Adipose tissue (tissue), 3 donors: ENCODE results near the gene WDR35. TPM values are rescaled to one million over a fixed set of nuclear protein-coding genes. Genes with fewer than 3 reads are reported as not detected.

ENCODE experiments used
- H3K27ac ChIP-seq: one replicate; pipeline ENCODE4 v1.5.1; 2013; ENCODE audit warnings: low read depth, low read length
- WGBS, 3 donors: extraction: QIAGEN DNeasy Blood & Tissue Kit; methylation state at CpG; one replicate each; pipeline ENCODE4 v1.1.7; 2013; 5-methylcytosine and 5-hydroxymethylcytosine counted together
- polyA plus RNA-seq, 3 donors: library from polyadenylated mRNA; stranded (reverse); fragments of 200-250 nt; gene quantifications; one replicate each; pipeline ENCODE4 v1.2.3, GENCODE V29; 2013
- donor health status: healthy with polysubstance abuse.
- donor health status: Bipolar disorder and iron deficiency.
- donor health status: healthy.

The WDR35 gene
- polyA plus RNA-seq, 3 donors = 2.2 to 4.5 (median 2.9) TPM

DNA sequence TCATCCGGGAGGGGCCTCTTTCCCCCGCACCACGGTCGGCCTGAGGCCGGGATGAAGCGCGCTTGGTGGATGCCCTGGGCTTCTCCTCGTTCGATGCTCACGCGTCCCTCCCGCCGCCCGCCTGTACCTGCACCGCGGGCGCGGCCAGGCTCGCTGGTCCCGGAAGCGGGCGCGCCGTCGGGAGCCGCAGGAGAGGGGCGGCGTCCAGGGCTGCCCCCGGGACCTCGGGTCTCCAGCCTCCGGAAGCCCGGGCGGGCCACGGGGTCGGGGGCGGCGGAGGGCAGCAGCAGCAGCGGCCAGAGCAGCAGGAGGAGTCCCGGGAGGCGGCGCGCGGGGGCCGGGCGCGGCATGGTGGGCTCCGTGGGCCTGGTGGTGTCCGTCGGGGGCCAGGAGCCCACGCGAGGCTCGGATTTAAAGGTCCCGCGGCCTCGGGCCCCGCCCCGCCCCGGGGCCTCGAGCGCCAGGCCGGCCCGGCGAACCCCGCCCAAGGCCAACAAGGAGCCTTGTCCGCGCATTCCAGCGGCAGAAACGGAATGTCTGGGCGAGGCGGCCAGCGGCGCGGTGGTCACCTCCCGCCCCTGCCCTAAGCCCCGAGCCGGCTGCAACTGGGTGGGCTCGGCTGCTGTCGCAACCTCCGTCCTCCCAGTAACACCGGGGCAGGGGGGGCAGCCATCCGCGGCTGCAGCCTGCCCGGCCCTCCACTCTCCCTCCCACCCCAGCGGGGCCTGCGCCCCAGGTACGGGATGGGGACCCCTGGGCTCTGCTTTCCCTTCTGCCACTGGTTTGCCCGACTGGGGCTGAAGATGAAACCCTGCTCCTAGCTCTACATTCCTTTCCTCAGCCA is 22.6 kb upstream of the WDR35 start, which contains the start of gene MATN3:
MATN3 (minus strand) TSS at position 387 of the 844 bp plus-strand sequence; CDS start at position 350, 37 bp downstream.
- whole genome bisulfite sequencing, 3 donors = 1 to 2% (median 1%) methylated on average over 63 to 87 of the region's 87 CpGs
- no peak within 1 kb of the TSS for H3K27ac ChIP-seq

DNA sequence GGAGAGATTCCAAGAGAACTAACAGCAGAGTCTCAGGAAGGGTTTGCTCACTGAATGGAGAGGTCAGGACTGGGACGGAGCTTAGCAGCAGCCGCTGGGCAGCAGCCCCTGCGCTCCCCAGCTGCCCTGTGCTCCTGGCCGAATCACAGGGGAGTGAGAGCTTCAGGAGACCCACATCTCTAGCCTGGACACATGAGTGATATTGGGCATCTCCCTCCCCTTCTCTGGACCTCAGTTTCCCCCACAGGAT is 22.1 kb upstream of the WDR35 start:
- 9 to 41% (median 27%) methylated on average over 4 of the region's 4 CpGs for whole genome bisulfite sequencing, 3 donors
- no peak overlapping the region for H3K27ac ChIP-seq

DNA sequence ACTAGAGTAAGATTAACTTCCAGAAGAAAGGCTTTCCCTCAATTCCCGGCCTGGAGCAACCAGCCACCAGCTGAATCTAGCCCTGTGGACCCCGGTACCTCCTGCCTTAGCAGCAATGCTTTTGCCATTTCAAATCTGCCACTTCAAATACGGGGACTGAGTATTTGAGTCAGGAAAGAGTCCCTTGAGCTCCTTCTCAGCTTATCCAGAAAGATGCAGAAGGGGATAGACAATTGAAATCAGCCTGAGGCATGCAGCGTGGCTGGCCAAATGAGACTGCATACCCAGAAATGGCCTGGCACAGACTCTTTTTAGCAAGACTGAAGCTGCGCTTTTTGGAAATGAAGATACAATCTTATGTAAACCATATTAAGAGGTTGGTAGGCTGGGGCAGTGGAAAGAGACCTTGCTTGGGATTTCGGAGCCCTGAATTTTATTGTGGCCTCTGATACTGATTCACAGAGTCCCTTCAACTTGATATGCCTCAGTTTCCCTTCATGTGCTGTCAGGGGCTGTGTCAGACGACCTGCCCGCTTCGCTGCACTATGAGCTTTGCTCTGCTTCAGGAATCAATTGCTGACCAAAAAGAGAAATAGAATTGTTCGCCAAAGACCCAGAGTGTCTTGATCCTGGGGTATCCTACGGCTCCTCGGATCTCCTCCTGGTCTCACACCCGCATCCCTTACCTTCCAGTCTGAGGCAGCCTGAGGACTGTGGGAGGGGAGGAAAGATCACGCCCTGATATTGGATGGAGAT is 21.5 kb upstream of the WDR35 start:
- H3K27ac ChIP-seq = no peak overlapping the region
- 76 to 87% (median 85%) methylated on average over 14 of the region's 14 CpGs for WGBS, 3 donors

DNA sequence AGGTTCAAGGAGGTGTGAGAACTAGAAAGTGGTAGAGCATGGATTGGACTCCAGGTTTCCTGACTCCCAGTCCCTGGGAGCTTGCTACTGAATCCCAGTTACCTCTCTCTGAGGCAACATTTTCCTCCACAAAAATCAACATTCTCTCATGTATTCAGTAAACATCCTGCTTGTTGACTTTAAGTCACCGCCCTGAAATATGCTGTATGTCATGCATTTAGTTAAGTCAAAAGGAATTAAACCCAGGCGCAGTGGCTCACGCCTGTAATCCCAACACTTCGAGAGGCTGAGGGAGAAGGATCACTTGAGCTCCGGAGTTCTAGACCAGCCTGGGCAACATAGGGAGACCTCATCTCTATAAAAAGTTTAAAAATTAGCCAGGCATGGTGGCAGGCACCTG is 18.8 kb upstream of the WDR35 start:
- WGBS, 3 donors = 63 to 90% (median 90%) methylated on average over 5 of the region's 5 CpGs
- H3K27ac ChIP-seq = no peak overlapping the region

DNA sequence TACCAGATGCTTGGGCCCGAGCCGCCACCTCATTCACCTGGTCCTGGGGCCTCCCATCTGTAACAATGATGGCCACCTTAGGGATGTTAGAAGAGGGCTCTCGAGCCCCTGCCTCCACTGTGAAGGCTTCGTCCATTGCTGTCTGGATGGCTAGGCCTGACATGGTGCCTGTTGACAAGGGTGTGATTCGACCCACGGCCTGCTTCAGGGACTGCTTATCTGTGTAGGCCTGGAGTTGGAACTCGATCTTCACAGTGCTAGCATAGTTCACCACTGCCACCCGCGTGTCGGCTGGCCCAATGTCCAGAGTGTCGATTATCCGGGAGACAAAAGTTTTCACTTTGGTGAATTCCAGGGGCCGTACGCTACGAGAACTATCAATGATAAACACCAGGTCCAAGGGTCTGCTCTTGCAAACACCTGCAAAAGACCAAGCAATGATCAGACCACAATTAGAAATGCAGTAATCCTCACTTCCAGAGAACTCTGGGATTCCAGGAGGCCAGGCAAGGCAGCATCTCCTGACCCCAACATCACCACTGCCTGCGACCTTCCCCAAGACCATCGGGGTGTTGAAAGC is 16.1 kb upstream of the WDR35 start:
- 89 to 93% (median 93%) methylated on average over 17 of the region's 17 CpGs for WGBS, 3 donors

DNA sequence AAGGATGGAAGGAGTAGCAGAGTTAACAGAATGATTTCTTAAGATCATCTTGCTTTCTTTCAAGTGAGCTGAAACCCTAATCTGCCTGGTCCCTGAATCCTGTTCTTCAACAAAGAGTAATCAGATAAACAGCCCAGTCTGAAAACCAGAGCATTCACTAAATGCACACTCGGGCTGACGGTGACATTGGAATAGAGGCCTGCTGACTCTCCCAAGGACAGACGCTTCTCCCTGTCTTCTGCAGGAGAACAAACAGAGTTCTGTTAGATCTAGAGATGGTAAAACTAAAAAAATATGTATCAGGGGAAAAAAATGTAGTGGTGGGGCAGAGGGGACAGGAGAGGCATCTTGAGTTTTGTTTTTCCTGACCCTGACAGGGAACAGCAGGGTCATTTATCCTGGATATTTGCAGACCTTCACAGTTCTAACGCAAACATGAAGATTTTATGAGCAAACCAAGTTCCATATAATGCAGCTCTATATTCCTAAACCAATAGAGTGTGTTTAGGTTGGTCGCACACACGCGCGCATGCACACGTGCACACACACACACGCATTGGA is 15.2 kb upstream of the WDR35 start:
- 85 to 97% (median 94%) methylated on average over 10 of the region's 10 CpGs for WGBS, 3 donors
- no peak overlapping the region for H3K27ac ChIP-seq

More for the DNA sequence above, 16.1 kb upstream of the WDR35 start:
- no peak overlapping the region for H3K27ac ChIP-seq

DNA sequence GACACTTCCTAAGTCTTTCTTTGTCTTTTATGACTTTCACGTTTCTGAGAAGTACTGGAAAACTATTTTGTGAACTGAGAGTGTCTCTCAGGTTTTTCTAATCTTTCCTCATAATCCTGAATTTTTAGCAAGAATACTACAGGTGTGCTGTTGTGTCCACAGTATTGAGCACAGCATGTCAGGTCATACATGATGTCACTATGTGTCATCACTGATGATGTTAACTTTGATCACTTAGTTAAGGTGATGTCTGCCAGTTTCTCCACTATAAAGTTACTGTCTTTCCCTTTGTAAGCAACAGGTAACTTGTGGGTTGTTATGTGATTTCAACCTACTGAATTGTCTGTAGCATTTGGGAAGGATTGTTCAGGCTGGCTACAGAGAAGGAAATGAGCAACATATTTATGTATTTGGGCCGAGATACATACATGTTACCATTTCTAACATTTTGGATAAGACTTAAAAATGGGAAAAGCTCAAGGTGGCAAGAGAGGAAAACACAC is 11.5 kb upstream of the WDR35 start:
- H3K27ac ChIP-seq = no peak overlapping the region
- 79 to 89% (median 80%) methylated on average over 2 of the region's 2 CpGs for WGBS, 3 donors

DNA sequence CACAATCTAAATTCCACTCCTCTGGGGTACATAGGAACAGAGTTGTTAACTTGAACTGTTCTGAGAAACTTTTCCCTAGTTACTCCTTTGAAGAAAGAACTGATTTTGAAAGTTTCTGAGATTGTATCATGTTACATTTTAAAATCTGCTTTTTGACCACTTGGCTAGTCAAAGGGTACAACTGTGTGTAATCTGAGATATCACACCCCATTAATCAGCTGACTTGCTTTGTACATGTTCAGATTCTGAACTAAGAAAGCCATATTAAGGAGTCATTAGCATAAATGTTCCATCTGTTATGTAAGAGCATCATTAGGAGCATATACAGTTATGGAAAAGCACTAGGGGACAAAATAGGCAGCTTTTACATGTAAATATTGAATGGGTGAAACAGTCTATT is 3.8 kb upstream of the WDR35 start:
- H3K27ac ChIP-seq = no peak overlapping the region

DNA sequence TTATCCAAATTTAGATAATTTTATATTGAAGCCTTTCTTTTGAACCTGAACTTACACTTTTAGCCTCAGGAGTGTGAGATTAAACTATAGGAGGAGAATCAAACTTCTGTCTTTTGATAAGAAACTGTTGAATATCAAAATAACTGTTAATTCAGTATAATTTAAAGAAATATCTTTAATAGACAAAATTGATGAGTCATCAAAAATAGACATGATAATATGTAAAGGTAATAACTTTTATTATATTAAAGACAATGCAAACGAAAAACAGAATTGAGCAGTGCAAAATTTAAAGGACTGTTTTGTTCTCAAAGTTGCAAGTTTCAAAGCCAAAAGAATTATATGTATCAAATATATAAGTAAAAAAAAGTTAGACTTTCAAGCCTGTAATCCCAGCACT is 2.0 kb upstream of the WDR35 start:
- no peak overlapping the region for H3K27ac ChIP-seq
- WGBS, 3 donors = 85 to 95% (median 92%) methylated on average over 1 of the region's 1 CpG

DNA sequence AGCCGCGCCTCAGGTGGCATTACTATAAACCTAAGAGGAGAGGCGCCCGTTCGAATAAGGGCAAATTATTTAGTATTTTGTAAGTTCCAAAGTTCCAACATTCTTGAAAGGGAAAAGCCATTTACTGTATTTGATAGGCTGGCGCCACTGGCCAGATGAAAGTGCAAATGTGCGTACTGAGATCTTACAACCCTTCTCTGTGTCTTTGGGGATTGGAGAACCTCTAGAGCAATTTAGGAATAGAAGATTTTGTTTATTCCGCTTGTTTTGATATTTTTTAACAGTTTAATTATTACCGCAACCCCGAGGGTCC is 467 bp upstream of the WDR35 start:
- 7 to 22% (median 21%) methylated on average over 10 of the region's 10 CpGs for WGBS, 3 donors
- H3K27ac ChIP-seq = no peak overlapping the region

DNA sequence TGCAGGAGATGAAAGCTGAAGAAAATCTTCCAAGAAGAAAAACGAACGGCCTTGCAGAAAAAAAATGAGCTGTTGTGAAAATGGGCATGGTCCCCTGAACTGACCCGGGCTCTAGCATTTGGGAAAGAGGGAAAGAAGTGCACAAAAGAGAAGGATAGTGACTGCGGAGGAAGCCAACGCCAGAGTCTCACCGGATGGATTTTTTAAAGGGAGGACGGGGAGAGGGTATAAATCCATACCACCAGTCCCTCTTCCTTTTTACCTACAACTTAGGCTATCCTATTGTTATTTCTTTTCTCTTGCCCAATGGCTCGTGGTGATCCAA is 601 bp downstream of the WDR35 start:
- 4 to 10% (median 9%) methylated on average over 8 of the region's 8 CpGs for WGBS, 3 donors
- no peak overlapping the region for H3K27ac ChIP-seq

DNA sequence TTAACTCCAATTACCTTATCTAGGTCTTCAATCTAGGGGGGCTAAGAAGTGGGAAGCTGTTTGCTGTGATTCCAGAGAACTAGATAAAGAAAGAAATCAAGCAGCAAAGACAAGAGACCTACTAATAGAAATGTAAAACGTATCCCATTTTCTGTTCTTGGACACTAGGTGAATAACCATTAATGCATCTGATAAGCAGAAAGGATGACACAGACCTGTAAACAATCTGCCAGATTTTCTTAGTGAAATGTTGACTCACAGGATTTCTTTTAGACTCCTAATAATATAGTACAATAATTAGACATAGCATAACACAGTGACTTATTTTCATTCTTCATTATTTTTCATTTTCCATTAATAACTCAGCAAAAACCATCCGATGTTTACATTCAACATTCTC is 1.3 kb downstream of the WDR35 start:
- 70 to 83% (median 76%) methylated on average over 2 of the region's 2 CpGs for WGBS, 3 donors
- no peak overlapping the region for H3K27ac ChIP-seq

DNA sequence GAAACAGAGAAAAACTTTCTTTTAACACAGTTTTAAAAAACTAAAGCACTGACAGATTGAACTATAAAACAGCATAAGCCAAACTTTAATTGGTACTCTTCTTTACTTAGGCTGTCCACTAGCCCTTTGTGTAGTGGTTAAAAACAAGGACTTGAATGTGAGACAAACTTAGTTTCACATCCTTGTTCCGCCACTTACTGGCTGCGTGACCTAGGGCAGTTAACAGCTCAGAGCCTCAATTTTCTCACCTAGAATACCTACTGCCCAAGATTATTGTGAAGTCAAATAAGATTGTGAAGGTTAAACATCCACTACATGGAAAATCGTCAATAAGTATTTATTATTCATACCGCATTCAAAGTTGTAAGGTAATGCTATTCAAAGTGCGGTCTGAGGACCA is 2.0 kb downstream of the WDR35 start:
- H3K27ac ChIP-seq = no peak overlapping the region
- WGBS, 3 donors = 91 to 96% (median 92%) methylated on average over 5 of the region's 5 CpGs

DNA sequence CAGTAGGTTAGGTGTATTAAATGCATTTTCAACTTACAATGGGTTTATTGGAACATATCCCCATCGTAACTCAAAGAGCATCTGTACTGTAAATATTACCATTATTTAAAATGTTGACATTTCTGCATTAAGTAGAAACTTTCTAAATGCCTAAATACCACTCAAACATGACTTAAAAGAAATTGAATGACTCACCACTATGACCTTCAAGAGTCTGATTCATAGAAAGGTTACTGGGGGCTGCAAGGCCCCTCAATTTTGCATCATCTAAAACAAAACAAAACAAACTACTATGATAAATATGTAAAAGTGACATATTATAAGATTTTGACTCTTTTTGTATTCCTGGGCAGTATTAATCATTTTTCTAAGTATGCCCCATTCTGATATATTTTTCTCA is 7.6 kb downstream of the WDR35 start:
- H3K27ac ChIP-seq = no peak overlapping the region
- WGBS, 3 donors = 97 to 100% (median 97%) methylated on average over 1 of the region's 1 CpG

DNA sequence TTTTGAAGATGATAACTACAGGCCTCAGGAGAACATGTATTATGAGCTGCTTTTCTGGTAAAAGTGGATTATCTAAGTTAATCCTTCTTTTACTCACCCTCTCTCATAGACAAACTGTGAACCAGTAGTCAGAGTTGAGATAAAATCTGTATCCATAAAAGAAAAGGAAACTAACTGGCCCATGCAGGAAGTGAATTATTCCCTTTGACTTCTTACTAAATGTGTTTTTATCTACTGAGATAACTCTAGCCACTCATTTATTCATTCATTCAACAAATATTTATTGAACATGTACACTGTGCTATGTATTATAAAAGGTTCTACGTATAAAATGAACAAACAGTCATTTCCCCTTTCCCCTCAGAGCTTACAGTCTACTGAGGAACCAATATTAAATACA is 10.0 kb downstream of the WDR35 start:
- H3K27ac ChIP-seq = no peak overlapping the region
- 53 to 67% (median 63%) methylated on average over 1 of the region's 1 CpG for WGBS, 3 donors

DNA sequence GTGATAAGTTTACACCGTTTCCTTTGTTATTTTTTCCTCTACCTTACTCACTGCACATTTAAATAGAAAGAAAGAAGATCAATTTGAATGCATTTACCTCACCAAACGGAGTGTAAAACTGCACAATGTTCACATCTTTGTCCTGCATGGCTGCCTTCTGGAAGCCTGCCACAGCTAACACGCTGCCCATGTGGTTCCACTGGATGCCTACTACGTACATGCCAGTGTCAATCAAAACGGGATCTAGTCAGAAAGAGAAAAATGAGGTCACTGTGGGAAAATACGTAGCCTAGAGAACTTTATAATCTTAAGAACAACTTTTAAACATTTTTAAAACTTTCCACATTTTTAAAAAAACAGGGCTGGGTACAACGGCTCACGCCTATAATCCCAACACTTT is 16.4 kb downstream of the WDR35 start:
- whole genome bisulfite sequencing, 3 donors = 92 to 95% (median 92%) methylated on average over 8 of the region's 8 CpGs
- no peak overlapping the region for H3K27ac ChIP-seq

DNA sequence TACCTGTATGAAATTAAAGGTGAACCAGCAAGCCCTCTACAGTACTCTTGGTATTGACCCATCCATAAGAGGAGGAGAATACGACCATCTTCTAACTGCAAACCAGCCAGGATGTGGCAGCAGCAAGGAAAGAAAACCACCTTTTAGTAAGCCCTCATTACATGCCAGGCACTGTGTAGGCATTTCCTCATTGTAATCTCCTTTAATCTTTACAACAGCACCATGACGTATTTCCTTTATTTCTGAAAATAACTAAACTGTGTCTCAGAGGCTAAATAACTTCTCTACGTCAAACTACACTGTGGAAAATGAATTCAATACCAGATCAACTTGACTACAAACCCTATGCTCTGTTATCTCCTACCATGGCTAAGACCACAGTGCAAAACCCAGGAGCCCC is 18.2 kb downstream of the WDR35 start:
- H3K27ac ChIP-seq = no peak overlapping the region
- WGBS, 3 donors = 52 to 77% (median 55%) methylated on average over 3 of the region's 3 CpGs

DNA sequence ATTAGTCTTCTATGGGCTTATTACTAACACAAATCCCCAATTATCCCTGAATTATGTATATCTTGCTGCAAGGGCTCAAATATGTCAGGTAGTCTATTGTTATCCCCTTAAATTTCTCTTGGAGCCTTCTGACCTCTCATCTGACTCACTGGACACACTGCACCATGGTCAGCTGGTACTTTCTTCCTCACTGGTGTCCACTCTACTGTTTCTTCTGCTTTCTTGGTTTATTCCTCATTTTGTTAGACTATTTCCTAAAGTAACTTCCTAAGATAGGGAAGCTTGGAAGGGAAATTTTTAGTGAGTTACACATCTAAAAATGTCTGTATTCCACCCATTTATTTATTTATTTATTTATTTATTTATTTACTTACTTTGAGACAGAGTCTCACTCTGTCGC is 26.5 kb downstream of the WDR35 start:
- WGBS, 3 donors = 95 to 100% (median 97%) methylated on average over 1 of the region's 1 CpG
- no peak overlapping the region for H3K27ac ChIP-seq
